GM19023 (cell line): Measurements from ENCODE around the gene FBXO8.
A peak's percentile ranks its signal among the peaks of the same experiment; 100 is the strongest.

Source experiments
- ATAC-seq: cut with Tn5 transposase; IDR thresholded peaks from one replicate; pipeline ENCODE4 v1.9.1; 2021; ENCODE audit warnings: mild to moderate bottlenecking, moderate library complexity; ENCODE audit not compliant: unreplicated experiment

Gene FBXO8

DNA sequence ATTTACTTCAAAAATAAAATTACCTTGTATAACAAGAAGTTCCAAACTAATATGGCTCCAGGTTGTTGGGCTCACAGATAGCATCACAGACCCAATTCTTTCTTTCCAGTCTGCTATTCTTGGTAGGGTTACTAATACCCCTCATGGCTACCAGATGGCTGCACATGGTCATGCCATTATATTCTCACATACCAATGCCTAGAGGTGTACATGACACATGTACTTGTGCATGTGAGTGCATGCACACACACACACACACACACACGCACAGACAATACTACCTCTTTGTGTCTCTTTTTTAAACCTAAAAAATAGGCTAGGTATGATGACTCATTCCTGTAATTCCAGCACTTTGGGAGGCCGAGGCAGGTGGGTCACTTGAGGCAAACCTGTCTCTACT lies 31.1 kb downstream of the FBXO8 start:
- ATAC-seq: no peak

DNA sequence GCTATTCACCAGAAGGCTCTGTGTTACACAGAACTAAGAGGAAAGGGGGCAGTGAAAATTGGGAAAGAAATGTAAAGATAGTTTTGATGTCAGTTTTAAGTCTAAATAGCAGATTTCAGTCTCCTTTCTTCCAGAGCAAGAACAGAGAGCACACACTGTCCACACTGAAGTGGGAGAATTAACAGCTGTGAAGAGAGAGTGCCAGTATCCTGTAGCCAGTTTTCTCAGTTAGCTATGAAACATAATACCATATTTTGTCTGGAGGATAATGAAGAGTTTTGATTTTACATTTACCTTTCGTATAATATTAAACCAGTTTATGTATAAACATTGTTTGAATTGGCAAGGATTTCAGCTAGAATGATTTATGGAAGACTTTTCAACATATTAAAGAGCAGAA lies 35.1 kb downstream of the FBXO8 start:
- no peak for ATAC-seq

DNA sequence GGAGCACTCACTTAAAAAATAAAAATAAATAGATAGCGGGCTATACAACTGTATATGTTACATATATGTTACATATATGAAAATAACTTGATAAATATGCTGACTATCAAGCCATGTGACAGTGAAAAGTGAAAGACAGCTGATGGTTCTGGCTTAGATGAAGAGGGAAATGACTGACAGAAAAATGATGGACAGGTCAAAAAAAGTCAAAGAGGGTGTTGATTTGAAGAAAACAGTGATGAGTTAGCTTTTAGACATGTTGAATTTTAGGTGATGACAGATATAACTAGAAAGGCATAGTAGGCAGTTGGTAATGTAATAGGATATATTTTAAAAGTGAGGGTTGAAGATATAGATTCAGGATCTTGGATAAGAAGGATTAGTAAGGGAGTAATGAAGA lies 37.8 kb downstream of the FBXO8 start:
- no peak for ATAC-seq

DNA sequence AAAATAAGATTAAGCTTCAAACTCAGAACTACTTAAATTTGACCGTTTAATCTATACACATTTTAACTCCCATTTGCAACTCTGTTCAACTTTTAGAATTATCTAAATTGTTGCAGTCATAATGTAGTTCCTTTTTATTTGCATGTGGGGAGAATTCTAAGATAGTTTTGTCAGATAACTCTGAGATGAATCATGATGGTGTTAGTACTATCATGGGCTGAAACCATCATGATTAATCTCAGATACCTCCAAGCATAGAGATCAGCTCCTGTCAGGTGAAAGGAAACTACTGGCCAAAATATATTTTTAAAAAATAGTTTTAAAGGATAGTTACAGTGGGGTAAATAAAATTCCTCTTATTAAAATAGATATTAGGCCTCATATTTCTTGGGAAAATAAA lies 39.0 kb downstream of the FBXO8 start:
- ATAC-seq: peak; percentile 59

DNA sequence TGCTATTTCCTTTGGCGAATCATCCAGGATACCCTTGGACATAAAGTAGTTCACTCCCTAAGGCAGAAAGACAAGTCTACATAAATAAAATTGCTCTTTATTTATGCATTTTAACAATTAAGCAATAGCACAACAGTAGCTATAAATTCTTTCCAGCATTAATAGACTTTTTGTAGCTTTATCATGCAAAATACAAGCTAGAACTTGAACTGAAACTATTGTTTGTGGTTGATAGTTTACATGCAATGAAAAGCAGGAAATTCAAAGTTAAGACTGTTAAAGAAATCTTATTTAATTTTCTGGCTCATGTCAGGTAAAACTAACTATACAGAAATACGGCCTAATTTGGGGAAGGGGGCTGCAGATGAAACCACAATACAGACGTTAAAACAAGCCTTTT lies 42.3 kb downstream of the FBXO8 start:
- ATAC-seq: no peak

DNA sequence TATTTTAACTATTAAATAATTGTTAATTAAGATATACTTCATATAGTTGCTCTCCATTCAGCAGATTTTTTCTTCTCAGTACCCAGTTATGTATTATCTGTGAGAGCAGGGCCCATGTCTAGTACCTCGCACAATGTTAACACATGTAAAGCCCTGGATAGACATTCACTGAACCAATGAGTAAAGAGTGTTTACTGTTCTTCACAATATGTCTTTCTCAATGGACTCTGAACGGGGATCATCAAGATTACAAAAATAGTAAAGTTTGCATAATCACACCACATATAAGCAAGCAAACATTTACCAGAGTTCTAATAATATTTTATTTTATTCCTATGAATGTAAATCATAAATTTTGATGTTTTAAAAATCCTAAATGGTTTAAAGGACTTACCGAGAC lies 47.1 kb downstream of the FBXO8 start:
- ATAC-seq: no peak

DNA sequence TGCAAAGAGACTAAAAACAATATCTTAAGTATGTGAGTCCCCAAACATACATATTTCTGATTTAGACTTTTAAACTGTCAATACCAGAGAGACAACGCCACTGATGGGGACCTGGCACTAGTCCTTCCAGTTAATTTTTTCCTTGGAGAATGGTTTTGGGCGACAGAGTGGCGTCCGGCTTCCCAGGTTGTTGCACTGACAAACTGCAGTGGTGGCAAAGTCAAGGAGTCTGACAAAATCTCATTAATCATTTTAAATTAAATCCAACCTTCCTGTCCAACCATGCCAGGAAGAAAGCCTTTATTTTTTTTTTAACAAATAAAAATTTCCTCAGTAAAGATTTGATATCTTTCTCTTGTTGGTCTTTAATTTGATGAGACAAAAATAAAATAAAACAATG lies 52.8 kb downstream of the FBXO8 start:
- ATAC-seq: no peak

DNA sequence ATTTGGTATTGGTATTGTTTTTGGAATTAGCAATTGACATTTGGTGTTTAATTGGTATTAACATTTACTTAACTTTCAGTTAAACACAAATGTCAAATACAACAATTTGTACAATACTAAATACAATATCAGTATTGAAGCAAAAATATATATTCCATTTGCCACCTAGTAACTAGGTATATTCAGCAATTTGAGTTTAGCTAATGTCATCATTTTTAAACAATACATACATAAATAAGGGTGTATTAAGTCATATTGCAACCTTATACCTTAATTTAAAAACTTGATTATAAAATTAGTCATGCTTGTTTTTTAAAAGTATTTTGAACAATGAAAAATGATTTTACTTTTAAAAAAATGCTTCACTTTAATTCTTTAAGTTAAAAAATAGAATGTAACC lies 53.3 kb downstream of the FBXO8 start:
- ATAC-seq: no peak

DNA sequence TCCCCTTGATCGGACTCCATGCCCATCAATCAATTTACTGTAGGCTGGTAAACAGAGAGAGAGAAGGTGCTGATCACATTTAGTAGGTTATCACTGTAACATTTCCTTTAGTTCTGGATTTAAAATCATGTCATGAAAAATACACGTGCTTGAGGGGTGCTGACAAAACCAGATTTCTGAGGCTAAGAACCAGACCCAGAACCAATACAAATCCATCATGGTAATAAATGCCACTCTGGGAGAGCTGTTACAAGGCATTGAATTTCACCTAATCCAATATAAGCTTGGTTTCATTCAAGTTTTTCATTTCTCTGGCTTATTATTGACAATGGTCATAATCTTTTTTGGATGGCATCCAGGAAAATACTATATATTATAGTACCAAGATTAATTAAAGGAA lies 54.5 kb downstream of the FBXO8 start:
- ATAC-seq: no peak

DNA sequence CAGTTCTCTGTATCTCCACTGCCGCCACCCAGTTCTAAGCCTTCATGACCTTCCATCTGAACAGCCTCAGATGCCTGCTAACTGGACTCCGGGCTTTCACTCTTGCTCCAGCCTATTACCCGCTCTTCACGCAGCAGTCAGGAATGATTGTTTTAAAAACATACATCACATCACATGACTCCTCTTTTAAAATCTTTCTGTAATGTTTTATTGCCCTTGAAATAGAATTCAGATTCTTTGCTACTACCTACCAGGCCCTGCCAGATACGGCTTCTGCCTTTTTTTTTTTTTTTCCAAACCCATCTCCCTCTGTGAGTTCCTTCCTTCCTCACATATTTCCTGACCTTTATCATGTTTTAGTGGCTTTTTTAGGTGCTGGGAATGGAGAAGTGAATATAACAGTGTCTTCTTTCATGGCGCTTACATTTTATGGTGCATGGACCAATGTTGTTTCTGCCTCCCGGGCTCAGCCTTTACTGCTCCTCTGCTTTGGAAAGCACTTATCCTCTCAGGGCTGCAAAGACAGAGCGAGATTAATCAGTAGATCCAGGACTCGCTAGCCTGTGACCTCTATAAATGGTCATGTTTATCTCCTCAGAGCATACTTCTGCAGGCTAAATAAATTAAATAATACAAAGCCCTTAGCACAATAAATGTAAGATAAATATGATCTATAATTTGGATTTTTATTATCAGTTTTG lies 58.0 kb downstream of the FBXO8 start:
- ATAC-seq: no peak

DNA sequence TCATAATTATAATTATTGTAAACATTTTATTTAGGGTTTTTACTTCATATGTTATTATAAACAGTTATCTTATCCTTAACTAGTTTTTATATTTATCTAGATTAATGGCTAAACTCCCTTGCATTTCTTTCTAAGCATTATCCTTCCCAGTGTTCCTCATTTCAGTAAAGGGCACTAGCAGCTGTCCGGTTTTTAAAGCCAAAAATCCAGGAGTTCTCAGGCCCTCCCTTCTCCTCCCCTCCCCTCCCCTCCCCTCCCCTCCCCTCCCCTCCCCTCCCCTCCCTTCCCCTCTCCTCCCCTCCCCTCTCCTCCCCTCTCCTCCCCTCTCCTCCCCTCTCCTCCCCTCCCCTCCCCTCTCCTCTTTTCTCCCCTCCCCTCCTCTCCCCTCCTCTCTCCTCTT lies 58.9 kb downstream of the FBXO8 start:
- ATAC-seq: no peak

DNA sequence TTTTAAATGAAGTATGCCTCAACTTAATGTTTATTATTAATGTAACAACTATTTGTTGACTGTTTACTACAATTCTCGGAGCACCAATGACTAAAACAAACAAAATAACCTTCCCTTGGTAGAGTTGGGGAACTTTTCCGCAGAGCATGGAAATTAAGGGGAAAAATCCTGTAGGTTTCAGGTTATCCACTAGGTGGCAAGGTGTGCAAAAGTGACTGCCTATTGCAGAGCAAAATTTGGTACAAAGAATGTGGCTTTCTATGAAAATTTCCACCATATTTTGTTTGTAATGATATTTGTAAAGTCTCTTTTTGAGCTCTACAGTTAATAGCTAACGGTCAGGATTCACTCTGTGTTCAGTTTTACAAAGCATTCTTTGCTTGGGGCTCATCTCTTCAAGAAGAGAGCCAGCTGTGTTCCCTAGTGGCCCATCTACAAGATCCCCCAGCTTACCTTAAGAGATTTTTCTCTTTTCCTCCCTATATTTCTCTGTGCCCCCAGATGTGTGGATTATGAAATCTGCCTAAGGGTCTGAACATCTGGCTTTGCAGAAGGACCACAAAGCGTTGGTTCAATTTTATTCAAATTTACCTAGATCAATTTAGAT lies 61.1 kb downstream of the FBXO8 start:
- no peak for ATAC-seq

DNA sequence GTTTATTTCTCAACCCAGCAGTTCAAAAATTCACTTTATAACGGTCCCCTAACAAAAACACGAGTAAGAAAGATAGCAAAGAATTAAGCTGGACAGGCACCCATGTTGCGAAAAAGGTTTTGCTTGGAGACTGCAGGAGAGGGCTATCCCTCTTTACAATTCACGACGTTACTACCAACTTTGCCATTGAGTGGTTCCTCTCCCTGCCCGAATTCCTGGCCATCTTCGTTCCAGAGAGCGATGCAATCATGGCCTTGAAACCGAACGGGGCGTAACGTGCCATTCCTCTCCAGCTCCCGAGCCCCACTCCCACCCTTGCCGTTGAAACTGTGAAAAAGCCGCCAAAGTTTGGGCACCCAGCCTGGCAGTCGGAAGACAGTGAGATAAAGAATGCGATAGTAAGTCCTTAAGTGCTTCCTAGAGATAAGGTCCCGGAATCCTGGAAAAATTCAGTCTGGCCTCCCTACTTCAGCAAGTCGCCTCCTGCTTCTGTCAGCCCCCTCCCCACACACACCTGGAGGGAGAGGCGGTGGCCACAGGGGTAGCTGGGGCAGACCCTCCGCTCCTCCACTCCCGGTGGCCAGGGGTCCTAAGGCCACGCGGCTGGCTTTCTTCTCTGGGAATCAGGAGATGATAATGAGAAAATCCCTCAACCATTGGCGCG lies 65.2 kb downstream of the FBXO8 start:
- no peak for ATAC-seq

DNA sequence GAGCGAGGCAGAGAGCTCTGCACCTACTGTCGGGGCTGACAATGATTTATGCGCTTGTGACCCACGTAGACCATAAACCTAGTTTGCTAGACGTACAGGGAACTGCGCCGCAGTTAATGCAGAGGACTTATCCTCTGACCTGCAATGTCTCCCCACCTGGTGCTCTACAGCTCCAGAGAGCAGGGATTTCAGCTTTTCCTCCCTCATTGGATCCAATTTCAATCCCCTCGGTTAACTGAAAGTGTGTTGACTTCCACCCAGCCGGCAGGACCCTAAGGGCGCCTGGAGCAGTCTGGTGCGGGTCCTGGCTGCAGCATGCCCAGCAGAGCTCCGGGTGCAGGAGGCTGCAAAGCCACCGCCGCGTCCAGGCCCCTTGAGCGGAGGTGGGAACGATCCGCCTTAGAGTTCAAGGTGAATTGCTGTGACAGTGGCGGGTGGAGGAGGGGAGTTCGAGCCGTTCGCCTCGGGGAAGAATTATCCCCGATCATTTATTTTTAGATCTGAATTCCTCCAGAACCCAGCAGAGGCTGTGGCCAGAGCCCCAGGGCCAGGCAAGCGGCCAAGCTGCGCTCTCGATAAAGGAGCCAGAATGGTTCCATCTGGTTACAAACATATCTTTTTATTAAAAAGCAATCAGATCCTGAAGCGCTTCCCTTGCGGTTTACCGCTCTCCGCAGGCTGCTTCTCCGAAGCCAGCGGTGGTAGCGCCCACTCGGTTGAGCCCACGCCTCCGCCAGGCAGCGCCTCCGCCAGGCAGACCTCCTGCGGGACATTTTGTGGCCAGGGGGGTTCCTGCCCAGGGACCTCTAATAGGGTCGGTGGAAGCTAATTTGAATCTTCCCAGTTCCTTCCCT lies 66.0 kb downstream of the FBXO8 start:
- no peak for ATAC-seq

DNA sequence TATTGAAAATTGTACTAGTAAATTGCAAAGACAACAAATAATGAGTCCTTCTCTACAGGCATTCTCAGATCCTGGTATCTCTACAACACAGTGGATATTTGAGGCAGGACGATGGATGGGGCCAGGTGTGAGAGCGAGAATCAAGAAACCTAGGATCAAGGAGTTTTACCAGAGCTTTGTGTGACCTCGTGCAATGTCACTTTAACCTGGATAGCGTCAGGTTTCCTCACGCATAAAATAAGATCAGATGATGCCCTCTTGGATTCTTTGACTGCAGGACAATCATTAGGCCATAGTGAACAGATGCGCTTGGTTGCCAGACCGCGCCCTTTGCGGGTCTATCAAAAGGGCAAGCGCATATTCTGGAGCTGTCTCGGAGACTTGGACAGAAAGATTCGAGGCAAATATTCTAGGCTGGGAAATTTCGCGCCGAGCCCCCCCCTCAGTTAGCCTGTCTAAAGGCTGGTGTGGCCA lies 66.6 kb downstream of the FBXO8 start:
- no peak for ATAC-seq

DNA sequence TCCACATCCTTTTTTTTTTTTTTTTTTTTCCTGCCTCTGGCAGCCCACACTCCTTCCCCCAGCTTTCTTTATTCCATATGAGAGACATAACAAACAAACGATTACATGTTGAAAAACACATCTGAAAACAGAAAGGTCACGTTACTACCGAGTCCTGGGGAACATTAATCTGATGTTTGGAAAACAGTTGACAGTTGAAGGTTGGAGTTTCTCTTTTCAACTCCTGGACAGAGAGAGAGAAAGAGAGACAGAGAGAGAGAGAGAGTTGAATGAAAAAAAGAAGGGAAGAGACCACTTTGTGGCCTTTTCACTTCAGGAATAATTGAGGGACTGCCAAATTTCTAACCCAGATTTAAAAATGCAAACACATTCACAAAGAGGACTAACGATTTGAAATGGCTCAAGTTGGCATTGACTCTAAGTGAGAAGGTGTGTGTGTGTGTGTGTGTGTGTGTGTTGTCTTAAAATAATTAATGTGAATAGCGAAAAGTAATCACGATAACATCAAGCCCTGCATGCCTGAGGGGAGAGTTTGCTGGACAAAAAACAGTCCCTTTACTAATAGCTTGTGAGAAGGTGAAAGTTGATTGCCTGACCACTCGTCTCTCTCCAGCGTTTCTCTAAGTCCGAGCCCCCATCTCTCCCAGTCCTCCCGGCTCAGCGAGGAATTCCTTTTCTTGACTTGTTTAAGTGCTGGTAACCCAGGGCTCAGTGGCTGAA lies 67.3 kb downstream of the FBXO8 start:
- no peak for ATAC-seq

DNA sequence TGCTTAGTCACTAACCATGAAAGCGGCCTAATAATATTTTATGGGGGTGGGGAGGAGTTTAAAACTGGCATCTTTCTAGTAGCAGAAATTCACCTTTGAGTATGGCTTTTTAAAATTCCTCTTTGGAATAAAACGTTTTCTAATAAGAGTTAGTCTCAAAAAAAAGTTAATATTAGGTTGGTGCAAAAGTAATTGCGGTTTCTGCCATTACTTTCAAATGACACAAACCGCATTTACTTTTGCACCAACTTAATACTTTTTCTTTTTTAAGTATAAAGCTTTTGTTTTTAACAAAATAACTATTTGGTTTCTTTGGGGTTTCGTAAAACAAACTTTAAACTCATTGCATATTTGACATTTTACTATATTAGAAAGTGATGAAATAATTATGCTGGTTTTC lies 68.4 kb downstream of the FBXO8 start:
- no peak for ATAC-seq

DNA sequence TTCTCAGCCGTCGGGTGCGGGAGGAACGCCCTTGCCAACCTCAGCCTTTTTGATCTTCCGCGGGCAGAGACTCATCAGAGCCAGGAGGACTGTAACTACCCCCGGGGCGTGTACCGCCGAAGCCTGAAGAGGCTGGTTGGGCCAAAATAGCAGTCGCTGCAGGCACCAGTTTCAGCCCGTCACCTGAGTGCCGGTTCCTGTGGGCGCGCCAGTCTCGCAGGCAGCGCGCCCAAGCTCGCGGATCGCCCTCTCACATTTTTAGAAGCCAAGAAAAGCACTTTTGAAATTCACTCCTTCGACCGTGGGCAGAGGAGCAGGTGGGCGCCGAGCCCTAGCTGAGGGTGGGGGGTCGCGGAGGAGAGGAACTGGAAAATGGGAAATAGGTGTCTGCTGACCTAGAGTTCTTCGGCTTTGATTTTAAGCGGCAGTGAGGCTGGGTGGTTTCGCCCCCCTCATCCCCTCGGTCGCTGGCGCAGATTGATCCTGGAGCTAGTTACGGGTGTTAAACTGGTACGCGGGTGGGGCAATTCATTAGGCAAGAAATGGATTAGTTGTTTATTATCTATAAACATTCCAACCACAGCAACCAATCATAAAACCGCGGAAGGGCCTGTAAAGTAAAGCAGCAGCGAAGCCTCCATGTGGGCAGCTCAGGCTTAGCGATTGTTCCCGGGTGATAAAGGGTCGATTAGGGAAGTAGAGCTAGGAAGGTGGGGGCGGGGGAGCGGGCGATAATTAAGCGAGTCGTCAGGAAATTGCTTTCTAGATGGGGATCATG lies 69.2 kb downstream of the FBXO8 start:
- ATAC-seq: peak; percentile 51

DNA sequence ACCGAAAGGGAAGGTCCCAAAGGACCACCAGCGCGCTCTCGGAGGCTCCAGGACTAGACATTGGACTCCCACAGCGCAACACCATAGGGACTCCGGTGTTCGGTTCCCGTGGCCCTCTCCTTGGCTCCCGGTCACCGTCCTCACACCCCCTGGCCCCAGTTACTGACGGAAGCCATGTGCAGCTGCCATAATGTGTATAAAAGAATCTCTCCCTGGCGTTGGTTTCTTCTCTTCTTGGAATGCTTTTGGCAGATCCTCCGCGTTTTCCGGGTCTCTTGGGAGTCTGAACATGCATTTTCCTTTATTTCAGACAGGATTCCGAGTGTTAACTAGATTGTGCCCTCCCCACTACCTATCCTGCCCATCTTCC lies 69.8 kb downstream of the FBXO8 start:
- no peak for ATAC-seq

DNA sequence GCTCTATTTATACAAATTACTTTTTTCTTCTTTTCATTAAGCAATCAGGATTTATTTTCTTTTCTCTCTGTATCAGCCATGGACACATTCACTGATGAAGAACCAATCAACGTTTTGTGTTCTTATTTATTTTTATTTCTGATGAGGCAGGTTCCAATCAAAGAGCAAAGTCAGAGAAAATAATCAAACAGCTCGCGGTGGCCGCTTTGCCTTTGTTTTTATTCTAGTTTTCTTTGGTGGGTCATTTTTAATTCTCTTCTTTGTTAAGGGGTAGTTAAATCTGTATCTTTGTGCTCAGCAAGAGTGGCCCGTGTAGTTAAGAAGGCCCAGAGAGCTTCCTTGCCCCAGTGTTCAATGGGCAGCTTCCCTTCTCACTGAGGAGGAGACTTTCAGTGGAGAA lies 71.4 kb downstream of the FBXO8 start:
- no peak for ATAC-seq
